GM12878 (cell line): ENCODE data around the gene MCM3AP.

Source experiments
- BCL11A ChIP-seq: IDR thresholded peaks from 2 replicates; pipeline ENCODE4 v1.6.1; 2011; ENCODE audit warnings: low read depth, low read length
- EZH2 ChIP-seq: IDR thresholded peaks from 2 replicates; pipeline ENCODE4 v1.6.1; 2012; ENCODE audit warnings: low read depth, mild to moderate bottlenecking, control low read depth, inconsistent platforms, low read length, borderline replicate concordance; ENCODE audit not compliant: control insufficient read depth
- GABPA ChIP-seq: IDR thresholded peaks from 2 replicates; pipeline ENCODE4 v1.6.1; 2014; ENCODE audit warnings: antibody characterized with exemption, low read depth, mild to moderate bottlenecking, inconsistent platforms
- HDAC6 ChIP-seq: fragments of 200-600 bp; sonication (generic); IDR thresholded peaks from one replicate; pipeline ENCODE4 v1.8.0; 2017; ENCODE audit warnings: antibody characterized with exemption; ENCODE audit not compliant: unreplicated experiment
- JUNB ChIP-seq: IDR thresholded peaks from 2 replicates; pipeline ENCODE4 v1.6.1; 2016; ENCODE audit warnings: antibody characterized with exemption, mild to moderate bottlenecking
- NR2C2 ChIP-seq: IDR thresholded peaks from 2 replicates; pipeline ENCODE4 v1.6.1; 2011; ENCODE audit warnings: borderline replicate concordance, low read depth; ENCODE audit not compliant: control insufficient read depth, insufficient read length
- PML ChIP-seq: IDR thresholded peaks from 2 replicates; pipeline ENCODE4 v1.6.1; 2012; ENCODE audit warnings: low read length, inconsistent platforms
- POLR2A ChIP-seq: IDR thresholded peaks from 2 replicates; pipeline ENCODE4 v1.6.1; 2011; ENCODE audit warnings: low read depth, mild to moderate bottlenecking, low read length
- RCOR1 ChIP-seq: conservative IDR thresholded peaks from 2 replicates; pipeline ENCODE4 v1.6.1; 2012; ENCODE audit warnings: low read depth, low read length, improper control_type of control experiment
- ZBTB4 ChIP-seq: fragments of 450-650 bp; formaldehyde crosslinking; IDR thresholded peaks from 2 replicates; pipeline ENCODE4 v1.4.0; 2022; ENCODE audit warnings: mild to moderate bottlenecking, moderate library complexity
- TF ChIP-seq, protein P1 (sequence below), 3 experiments: IDR thresholded peaks in 2 of 3; conservative IDR thresholded peaks in 1 of 3; 2 replicates each; pipeline ENCODE4 v1.5.1; 2011; ENCODE audit warnings: low read depth in 3 of 3, low read length in 3 of 3, mild to moderate bottlenecking in 3 of 3, control low read depth in 2 of 3, moderate library complexity in 2 of 3, inconsistent platforms in 1 of 3, mixed read lengths in 1 of 3; ENCODE audit not compliant: control insufficient read depth in 2 of 3, insufficient read depth in 1 of 3; ENCODE audit errors: extremely low read depth in 1 of 3

- TF ChIP-seq, protein P1, sequence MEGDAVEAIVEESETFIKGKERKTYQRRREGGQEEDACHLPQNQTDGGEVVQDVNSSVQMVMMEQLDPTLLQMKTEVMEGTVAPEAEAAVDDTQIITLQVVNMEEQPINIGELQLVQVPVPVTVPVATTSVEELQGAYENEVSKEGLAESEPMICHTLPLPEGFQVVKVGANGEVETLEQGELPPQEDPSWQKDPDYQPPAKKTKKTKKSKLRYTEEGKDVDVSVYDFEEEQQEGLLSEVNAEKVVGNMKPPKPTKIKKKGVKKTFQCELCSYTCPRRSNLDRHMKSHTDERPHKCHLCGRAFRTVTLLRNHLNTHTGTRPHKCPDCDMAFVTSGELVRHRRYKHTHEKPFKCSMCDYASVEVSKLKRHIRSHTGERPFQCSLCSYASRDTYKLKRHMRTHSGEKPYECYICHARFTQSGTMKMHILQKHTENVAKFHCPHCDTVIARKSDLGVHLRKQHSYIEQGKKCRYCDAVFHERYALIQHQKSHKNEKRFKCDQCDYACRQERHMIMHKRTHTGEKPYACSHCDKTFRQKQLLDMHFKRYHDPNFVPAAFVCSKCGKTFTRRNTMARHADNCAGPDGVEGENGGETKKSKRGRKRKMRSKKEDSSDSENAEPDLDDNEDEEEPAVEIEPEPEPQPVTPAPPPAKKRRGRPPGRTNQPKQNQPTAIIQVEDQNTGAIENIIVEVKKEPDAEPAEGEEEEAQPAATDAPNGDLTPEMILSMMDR (IDR thresholded peaks at IDR 0.05 in 2 of 3, conservative IDR thresholded peaks at IDR 0.05 in 1 of 3; ENCODE audit: control insufficient read depth in 2 of 3, extremely low read depth in 1 of 3, insufficient read depth in 1 of 3, low read depth in 3 of 3, low read length in 3 of 3): no peak
- TF ChIP-seq JUNB (no peak), HDAC6 (no peak), POLR2A (no peak), ZBTB4 (no peak), EZH2 (no peak), PML (no peak), BCL11A (no peak), NR2C2 (no peak), RCOR1 (no peak), GABPA (no peak)
These were observed 80.2 kb downstream of the MCM3AP start for GRCh38 chr21:46205166-46205565.
